ENCODE results near the gene RFT1.

RFT1 gene

GRCh38 chr3:53109891-53110771 is 20.1 kb downstream of the RFT1 start:
- Histone ChIP-seq H3K4me1 (ENCODE audit: insufficient read depth, low read length) (no peaks in the 10 kb centered on the region), H3K27ac (ENCODE audit: low read length) (no peak overlapping the region), H3K9ac (ENCODE audit: low read depth, low read length) (no peak overlapping the region), H3K4me3 (ENCODE audit: low read length) (no peak overlapping the region), H3K9me3 (ENCODE audit: insufficient read depth, low read depth, low read length) (no peaks in the 10 kb centered on the region), H3K36me3 (ENCODE audit: insufficient read depth, low read depth, low read length) (peaks cover 24% of the 10 kb centered on the region), H3K27me3 (ENCODE audit: insufficient read depth, low read length) (no peaks in the 10 kb centered on the region)

GRCh38 chr3:53109190-53109589 is 21.0 kb downstream of the RFT1 start:
- Histone ChIP-seq H3K27me3 (ENCODE audit: insufficient read depth, low read length) (no peaks in the 10 kb centered on the region), H3K36me3 (ENCODE audit: insufficient read depth, low read depth, low read length) (peaks cover 32% of the 10 kb centered on the region), H3K9ac (ENCODE audit: low read depth, low read length) (no peak overlapping the region; the same call in 1 of the 2 replicates)

GRCh38 chr3:53104762-53105161 is 25.5 kb downstream of the RFT1 start:
- H3K4me1 ChIP-seq (ENCODE audit: insufficient read depth, low read length) = no peaks in the 10 kb centered on the region
- no peak overlapping the region for H3K27ac ChIP-seq (ENCODE audit: low read length)
- peaks cover 46% of the 10 kb centered on the region for H3K36me3 ChIP-seq (ENCODE audit: insufficient read depth, low read depth, low read length)
- no peak overlapping the region for H3K4me3 ChIP-seq (ENCODE audit: low read length)
- no peaks in the 10 kb centered on the region for H3K9me3 ChIP-seq (ENCODE audit: insufficient read depth, low read depth, low read length)
- H3K9ac ChIP-seq (ENCODE audit: low read depth, low read length) = no peak overlapping the region
- H3K27me3 ChIP-seq (ENCODE audit: insufficient read depth, low read length) = no peaks in the 10 kb centered on the region

More at GRCh38 chr3:53109190-53109589, 21.0 kb downstream of the RFT1 start:
- H3K27ac ChIP-seq (ENCODE audit: low read length) = no peak overlapping the region
- H3K4me1 ChIP-seq (ENCODE audit: insufficient read depth, low read length) = no peaks in the 10 kb centered on the region
- H3K4me3 ChIP-seq (ENCODE audit: low read length) = no peak overlapping the region
- no peaks in the 10 kb centered on the region for H3K9me3 ChIP-seq (ENCODE audit: insufficient read depth, low read depth, low read length)

- H3K4me1 ChIP-seq (ENCODE audit: insufficient read depth, low read length) = no peaks in the 10 kb centered on the region
- peaks cover 47% of the 10 kb centered on the region for H3K36me3 ChIP-seq (ENCODE audit: insufficient read depth, low read depth, low read length)
These were observed 26.6 kb downstream of the RFT1 start for GRCh38 chr3:53103397-53104296.

GRCh38 chr3:53102601-53103147 is 27.6 kb downstream of the RFT1 start:
- no peaks in the 10 kb centered on the region for H3K27me3 ChIP-seq (ENCODE audit: insufficient read depth, low read length)
- H3K9me3 ChIP-seq (ENCODE audit: insufficient read depth, low read depth, low read length) = no peaks in the 10 kb centered on the region
- H3K4me3 ChIP-seq (ENCODE audit: low read length) = no peak overlapping the region
- H3K27ac ChIP-seq (ENCODE audit: low read length) = no peak overlapping the region
- H3K9ac ChIP-seq (ENCODE audit: low read depth, low read length) = no peak overlapping the region
- H3K4me1 ChIP-seq (ENCODE audit: insufficient read depth, low read length) = no peaks in the 10 kb centered on the region
- peaks cover 47% of the 10 kb centered on the region for H3K36me3 ChIP-seq (ENCODE audit: insufficient read depth, low read depth, low read length)

More at GRCh38 chr3:53103397-53104296, 26.6 kb downstream of the RFT1 start:
- H3K27me3 ChIP-seq (ENCODE audit: insufficient read depth, low read length) = no peaks in the 10 kb centered on the region
- H3K9ac ChIP-seq (ENCODE audit: low read depth, low read length) = no peak overlapping the region
- H3K27ac ChIP-seq (ENCODE audit: low read length) = no peak overlapping the region
- no peaks in the 10 kb centered on the region for H3K9me3 ChIP-seq (ENCODE audit: insufficient read depth, low read depth, low read length)
- H3K4me3 ChIP-seq (ENCODE audit: low read length) = no peak overlapping the region

GRCh38 chr3:53101956-53102355 is 28.3 kb downstream of the RFT1 start:
- H3K9ac ChIP-seq (ENCODE audit: low read depth, low read length) = no peak overlapping the region
- H3K27ac ChIP-seq (ENCODE audit: low read length) = no peak overlapping the region
- H3K4me3 ChIP-seq (ENCODE audit: low read length) = no peak overlapping the region
- no peaks in the 10 kb centered on the region for H3K4me1 ChIP-seq (ENCODE audit: insufficient read depth, low read length)
- peaks cover 47% of the 10 kb centered on the region for H3K36me3 ChIP-seq (ENCODE audit: insufficient read depth, low read depth, low read length)
- H3K27me3 ChIP-seq (ENCODE audit: insufficient read depth, low read length) = no peaks in the 10 kb centered on the region
- H3K9me3 ChIP-seq (ENCODE audit: insufficient read depth, low read depth, low read length) = no peaks in the 10 kb centered on the region

GRCh38 chr3:53100818-53101466 is 29.3 kb downstream of the RFT1 start:
- Histone ChIP-seq H3K27ac (ENCODE audit: low read length) (no peak overlapping the region), H3K4me1 (ENCODE audit: insufficient read depth, low read length) (no peaks in the 10 kb centered on the region), H3K36me3 (ENCODE audit: insufficient read depth, low read depth, low read length) (peaks cover 47% of the 10 kb centered on the region), H3K27me3 (ENCODE audit: insufficient read depth, low read length) (no peaks in the 10 kb centered on the region), H3K9me3 (ENCODE audit: insufficient read depth, low read depth, low read length) (no peaks in the 10 kb centered on the region), H3K9ac (ENCODE audit: low read depth, low read length) (no peak overlapping the region), H3K4me3 (ENCODE audit: low read length) (no peak overlapping the region)

- Histone ChIP-seq H3K9ac (ENCODE audit: low read depth, low read length) (no peak overlapping the region), H3K9me3 (ENCODE audit: insufficient read depth, low read depth, low read length) (no peaks in the 10 kb centered on the region), H3K36me3 (ENCODE audit: insufficient read depth, low read depth, low read length) (peaks cover 27% of the 10 kb centered on the region), H3K27me3 (ENCODE audit: insufficient read depth, low read length) (no peaks in the 10 kb centered on the region), H3K4me1 (ENCODE audit: insufficient read depth, low read length) (no peaks in the 10 kb centered on the region), H3K4me3 (ENCODE audit: low read length) (no peak overlapping the region), H3K27ac (ENCODE audit: low read length) (no peak overlapping the region)
These were observed 32.3 kb downstream of the RFT1 start for GRCh38 chr3:53097887-53098286.

GRCh38 chr3:53092942-53093341 is 37.3 kb downstream of the RFT1 start:
- H3K4me1 ChIP-seq (ENCODE audit: insufficient read depth, low read length) = no peaks in the 10 kb centered on the region
- H3K9ac ChIP-seq (ENCODE audit: low read depth, low read length) = no peak overlapping the region
- no peaks in the 10 kb centered on the region for H3K27me3 ChIP-seq (ENCODE audit: insufficient read depth, low read length)
- no peak overlapping the region for H3K4me3 ChIP-seq (ENCODE audit: low read length)
- no peak overlapping the region for H3K27ac ChIP-seq (ENCODE audit: low read length)
- H3K36me3 ChIP-seq (ENCODE audit: insufficient read depth, low read depth, low read length) = peaks cover 26% of the 10 kb centered on the region
- H3K9me3 ChIP-seq (ENCODE audit: insufficient read depth, low read depth, low read length) = no peaks in the 10 kb centered on the region

GRCh38 chr3:53092216-53092615 is 38.0 kb downstream of the RFT1 start:
- Histone ChIP-seq H3K4me3 (ENCODE audit: low read length) (no peak overlapping the region), H3K36me3 (ENCODE audit: insufficient read depth, low read depth, low read length) (peaks cover 26% of the 10 kb centered on the region), H3K4me1 (ENCODE audit: insufficient read depth, low read length) (no peaks in the 10 kb centered on the region), H3K27me3 (ENCODE audit: insufficient read depth, low read length) (no peaks in the 10 kb centered on the region), H3K9ac (ENCODE audit: low read depth, low read length) (no peak overlapping the region), H3K27ac (ENCODE audit: low read length) (no peak overlapping the region), H3K9me3 (ENCODE audit: insufficient read depth, low read depth, low read length) (no peaks in the 10 kb centered on the region)

GRCh38 chr3:53091011-53091410 is 39.2 kb downstream of the RFT1 start:
- Histone ChIP-seq H3K4me3 (ENCODE audit: low read length) (no peak overlapping the region), H3K9ac (ENCODE audit: low read depth, low read length) (no peak overlapping the region), H3K9me3 (ENCODE audit: insufficient read depth, low read depth, low read length) (no peaks in the 10 kb centered on the region), H3K27me3 (ENCODE audit: insufficient read depth, low read length) (no peaks in the 10 kb centered on the region), H3K4me1 (ENCODE audit: insufficient read depth, low read length) (no peaks in the 10 kb centered on the region), H3K36me3 (ENCODE audit: insufficient read depth, low read depth, low read length) (peaks cover 26% of the 10 kb centered on the region), H3K27ac (ENCODE audit: low read length) (no peak overlapping the region)
